A673 (cell line): ENCODE results near the gene KCNC1. TPM values are rescaled to one million over a fixed set of nuclear protein-coding genes. Genes with fewer than 3 reads are reported as not detected.

ENCODE experiments used
- BruUV-seq: library from RNA; stranded (reverse); fragments of 400-500 nt; replicated peaks from 2 replicates; lab custom pipeline; 2021; lab: Mats Ljungman, UMichigan
- CTCF ChIA-PET: fragments of 300-600 bp; sonication (Branson Sonifier 250); formaldehyde crosslinking; loops from one replicate; lab custom pipeline; 2022; ENCODE audit warnings: antibody characterized with exemption; lab: Charles Lee
- POLR2A ChIA-PET: fragments of 300-600 bp; sonication (Branson Sonifier 250); formaldehyde crosslinking; loops from one replicate; lab custom pipeline; 2022; ENCODE audit warnings: antibody characterized with exemption; ENCODE audit not compliant: low non-redundant PET; lab: Charles Lee
- DNase-seq: peaks from one replicate; pipeline ENCODE4 v3.0.0-alpha.2; 2015; ENCODE audit warnings: low spot score
- H3K27ac ChIP-seq: fragments of 200-600 bp; sonication (generic); 2 replicates; pipeline ENCODE4 v1.5.1; 2016; ENCODE audit warnings: mixed run types, low read depth, mild to moderate bottlenecking, mixed read lengths, antibody characterized with exemption, low read length; ENCODE audit not compliant: poor library complexity, severe bottlenecking
- H3K27me3 ChIP-seq: fragments of 200-600 bp; sonication (generic); replicated peaks from 2 replicates; pipeline ENCODE4 v1.6.1; 2017; ENCODE audit warnings: mixed run types, low read depth, mild to moderate bottlenecking, mixed read lengths, antibody characterized with exemption, low read length; ENCODE audit not compliant: insufficient read depth, poor library complexity
- H3K36me3 ChIP-seq: fragments of 200-600 bp; sonication (generic); 2 replicates; pipeline ENCODE4 v1.6.1; 2016; ENCODE audit warnings: mixed run types, mild to moderate bottlenecking, mixed read lengths, antibody characterized with exemption, low read length; ENCODE audit not compliant: insufficient read depth, poor library complexity, severe bottlenecking
- H3K4me1 ChIP-seq: fragments of 200-600 bp; sonication (generic); 2 replicates; pipeline ENCODE4 v1.6.1; 2017; ENCODE audit warnings: mixed run types, mild to moderate bottlenecking, mixed read lengths, antibody characterized with exemption, low read length; ENCODE audit not compliant: insufficient read depth, poor library complexity, severe bottlenecking
- H3K4me3 ChIP-seq: fragments of 200-600 bp; sonication (generic); 2 replicates; pipeline ENCODE4 v1.5.1; 2016; ENCODE audit warnings: low read depth, mixed run types, mild to moderate bottlenecking, mixed read lengths, low read length; ENCODE audit not compliant: poor library complexity, severe bottlenecking
- H3K9me3 ChIP-seq: fragments of 200-600 bp; sonication (generic); 2 replicates; pipeline ENCODE4 v1.6.1; 2016; ENCODE audit warnings: mixed run types, low read depth, mild to moderate bottlenecking, mixed read lengths, antibody characterized with exemption, low read length; ENCODE audit not compliant: poor library complexity, severe bottlenecking
- EZH2 ChIP-seq: fragments of 200-600 bp; sonication (generic); IDR thresholded peaks from 2 replicates; pipeline ENCODE4 v1.6.1; 2017; ENCODE audit warnings: borderline replicate concordance, low read depth, mild to moderate bottlenecking, mixed read lengths, antibody characterized with exemption, low read length; ENCODE audit not compliant: poor library complexity, severe bottlenecking
- intact Hi-C: fragments of 100-400 bp; cut with micrococcal nuclease; formaldehyde crosslinking; loops from one replicate; pipeline ENCODE4 v1.10.0; 2022; ENCODE audit not compliant: unreplicated experiment
- total RNA-seq: library from RNA; stranded (reverse); gene quantifications from 2 replicates; pipeline ENCODE4 v1.2.3, GENCODE V29; 2021
- TF ChIP-seq, protein P1 (sequence below): fragments of 300-800, 200-600 bp; sonication (generic); conservative IDR thresholded peaks from 2 replicates; pipeline ENCODE4 v1.5.1; 2017; ENCODE audit warnings: low read depth, mild to moderate bottlenecking, antibody characterized with exemption, low read length, moderate library complexity, mixed read lengths

The KCNC1 gene
- total RNA-seq, 1 experiment from 2014 or later: 0.09 TPM

DNA sequence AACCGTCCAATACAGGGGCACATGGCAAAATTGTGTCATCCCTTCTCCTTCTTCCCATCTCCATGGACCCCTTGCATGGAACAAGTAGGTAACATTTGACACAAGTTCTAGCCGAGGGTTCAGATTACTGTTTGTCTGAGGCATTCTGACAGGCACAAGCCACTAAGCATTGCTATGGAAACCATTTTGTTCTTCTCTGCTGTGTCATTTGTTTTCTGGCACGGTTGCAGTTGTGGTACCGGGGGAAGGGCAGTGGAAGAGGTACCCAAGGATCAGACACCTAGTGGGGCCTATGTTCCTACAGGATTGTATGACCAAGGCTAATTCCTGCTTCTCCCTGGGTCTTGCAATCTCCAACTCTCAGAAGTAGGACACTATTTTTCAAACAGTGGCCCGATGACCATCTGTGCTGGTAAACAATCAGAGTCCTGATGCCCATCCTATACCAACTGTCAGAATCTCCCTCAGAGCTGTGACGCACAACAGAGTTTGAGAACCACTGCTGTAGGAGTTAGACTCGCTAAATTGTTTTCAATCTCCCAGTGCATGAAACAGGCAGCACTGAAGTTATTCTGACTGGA, 69.3 kb downstream of the KCNC1 start:
- H3K4me1 ChIP-seq: no peaks in the 10 kb centered on the region
- no peaks in the 10 kb centered on the region for H3K27me3 ChIP-seq
- no TSS peak for BruUV-seq
- no peaks in the 10 kb centered on the region for H3K9me3 ChIP-seq
- H3K4me3 ChIP-seq: no peak overlapping the region
- intact Hi-C loops: no loop called here
- TF ChIP-seq, protein P1, sequence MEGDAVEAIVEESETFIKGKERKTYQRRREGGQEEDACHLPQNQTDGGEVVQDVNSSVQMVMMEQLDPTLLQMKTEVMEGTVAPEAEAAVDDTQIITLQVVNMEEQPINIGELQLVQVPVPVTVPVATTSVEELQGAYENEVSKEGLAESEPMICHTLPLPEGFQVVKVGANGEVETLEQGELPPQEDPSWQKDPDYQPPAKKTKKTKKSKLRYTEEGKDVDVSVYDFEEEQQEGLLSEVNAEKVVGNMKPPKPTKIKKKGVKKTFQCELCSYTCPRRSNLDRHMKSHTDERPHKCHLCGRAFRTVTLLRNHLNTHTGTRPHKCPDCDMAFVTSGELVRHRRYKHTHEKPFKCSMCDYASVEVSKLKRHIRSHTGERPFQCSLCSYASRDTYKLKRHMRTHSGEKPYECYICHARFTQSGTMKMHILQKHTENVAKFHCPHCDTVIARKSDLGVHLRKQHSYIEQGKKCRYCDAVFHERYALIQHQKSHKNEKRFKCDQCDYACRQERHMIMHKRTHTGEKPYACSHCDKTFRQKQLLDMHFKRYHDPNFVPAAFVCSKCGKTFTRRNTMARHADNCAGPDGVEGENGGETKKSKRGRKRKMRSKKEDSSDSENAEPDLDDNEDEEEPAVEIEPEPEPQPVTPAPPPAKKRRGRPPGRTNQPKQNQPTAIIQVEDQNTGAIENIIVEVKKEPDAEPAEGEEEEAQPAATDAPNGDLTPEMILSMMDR: no peak
- ChIA-PET POLR2A (no interaction called here), CTCF (no interaction called here)
- no peak for DNase-seq
- no peaks in the 10 kb centered on the region for H3K36me3 ChIP-seq
- H3K27ac ChIP-seq: no peak overlapping the region

DNA sequence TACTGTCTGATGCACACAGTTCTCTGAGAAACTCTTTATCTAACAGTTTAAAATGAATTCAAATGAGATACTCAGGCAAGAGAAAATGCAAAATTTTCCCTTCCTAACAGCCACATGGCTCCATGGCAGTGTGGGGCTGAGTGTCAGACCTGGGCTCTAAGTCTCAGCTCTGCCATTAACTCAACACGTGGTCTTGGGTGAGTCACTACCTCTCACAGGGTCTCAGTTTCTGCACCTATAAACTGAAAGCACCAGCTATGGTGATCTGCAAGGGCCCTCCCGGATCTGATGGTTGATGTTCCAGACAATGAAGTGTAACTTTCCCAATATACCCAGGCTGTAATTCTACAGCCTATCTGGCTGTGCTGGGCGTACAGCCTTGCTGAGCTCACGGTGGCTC, 70.5 kb downstream of the KCNC1 start:
- Histone ChIP-seq H3K4me3 (no peak overlapping the region), H3K27ac (no peak overlapping the region), H3K4me1 (no peaks in the 10 kb centered on the region), H3K27me3 (no peaks in the 10 kb centered on the region), H3K36me3 (no peaks in the 10 kb centered on the region), H3K9me3 (no peaks in the 10 kb centered on the region)
- intact Hi-C loops: no loop called here
- no TSS peak for BruUV-seq
- ChIA-PET POLR2A (no interaction called here), CTCF (no interaction called here)
- TF ChIP-seq EZH2: no peak
- TF ChIP-seq, protein P1: no peak
- DNase-seq: no peak

DNA sequence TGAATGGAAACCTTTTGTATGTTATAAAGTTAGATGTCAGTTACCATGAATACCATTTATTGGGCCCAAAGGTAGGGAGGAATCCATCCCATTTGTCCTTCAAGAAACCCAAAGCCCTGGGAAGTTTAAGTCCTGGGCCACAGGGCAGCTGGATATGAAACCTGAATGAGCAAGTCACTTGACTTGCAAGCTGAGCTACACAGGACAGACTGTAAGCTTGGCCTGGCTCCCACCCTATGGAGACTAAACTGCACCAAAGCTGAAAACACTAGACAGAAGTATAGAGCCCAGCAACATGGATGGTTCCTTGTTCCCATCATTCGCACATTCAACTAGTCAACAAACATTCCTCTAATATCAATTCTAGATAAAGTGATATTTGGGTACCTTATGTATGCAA, 71.3 kb downstream of the KCNC1 start:
- Histone ChIP-seq H3K27ac (no peak overlapping the region), H3K9me3 (no peaks in the 10 kb centered on the region), H3K36me3 (no peaks in the 10 kb centered on the region), H3K4me1 (no peaks in the 10 kb centered on the region), H3K27me3 (no peaks in the 10 kb centered on the region), H3K4me3 (no peak overlapping the region)
- intact Hi-C loops: no loop called here
- TF ChIP-seq, protein P1: no peak
- TF ChIP-seq EZH2: no peak
- POLR2A ChIA-PET: no interaction called here
- CTCF ChIA-PET: no interaction called here
- no TSS peak for BruUV-seq
- no peak for DNase-seq
